CD4-positive, alpha-beta memory T cell (primary cell): Measurements from ENCODE around the gene RIPOR1. TPM values are rescaled to one million over a fixed set of nuclear protein-coding genes. Genes with fewer than 3 reads are reported as not detected.

Experiments
- CTCF ChIA-PET: fragments of 350-600 bp; sonication (Branson Sonifier 250); formaldehyde crosslinking; loops from one replicate; lab custom pipeline; 2021; ENCODE audit warnings: inconsistent platforms; ENCODE audit not compliant: partially characterized antibody; lab: Charles Lee
- POLR2A ChIA-PET: fragments of 350-600 bp; sonication (Branson Sonifier 250); formaldehyde crosslinking; loops from one replicate; lab custom pipeline; 2021; ENCODE audit not compliant: partially characterized antibody; lab: Charles Lee
- DNase-seq, 5 donors: peaks; one replicate each; pipeline versions ENCODE4 v3.0.0 to v3.0.0-alpha.2; 2020 to 2022; ENCODE audit warnings: mixed read lengths in 1 of 5
- H3K27ac ChIP-seq: one replicate; pipeline ENCODE4 v1.7.0; 2013; ENCODE audit warnings: low read depth, low read length
- H3K27me3 ChIP-seq: 2 replicates; pipeline ENCODE4 v1.7.0; 2013; ENCODE audit warnings: mild to moderate bottlenecking, low read length, moderate library complexity; ENCODE audit not compliant: insufficient read depth
- H3K36me3 ChIP-seq: 2 replicates; pipeline ENCODE4 v1.7.0; 2013; ENCODE audit warnings: mild to moderate bottlenecking, low read length, moderate library complexity; ENCODE audit not compliant: insufficient read depth
- H3K4me1 ChIP-seq: 2 replicates; pipeline ENCODE4 v1.7.0; 2013; ENCODE audit warnings: mild to moderate bottlenecking, low read length, moderate library complexity; ENCODE audit not compliant: insufficient read depth
- H3K4me3 ChIP-seq, 2 donors: one replicate each; pipeline ENCODE4 v1.7.0; 2013; ENCODE audit warnings: low read length in 2 of 2, mild to moderate bottlenecking in 1 of 2
- H3K9me3 ChIP-seq, 2 donors: one replicate each; pipeline ENCODE4 v1.7.0; 2013; ENCODE audit warnings: low read length in 2 of 2, control low read depth in 1 of 2; ENCODE audit not compliant: control insufficient read depth in 1 of 2
- H3K27ac Mint-ChIP-seq, 7 donors: one replicate each; pipeline ENCODE4 v1.8.0; 2020 to 2021; ENCODE audit warnings: mixed read lengths in 7 of 7, mild to moderate bottlenecking in 6 of 7, inconsistent platforms in 3 of 7, moderate library complexity in 3 of 7
- H3K27me3 Mint-ChIP-seq, 2 donors: one replicate each; pipeline ENCODE4 v1.8.0; 2020 to 2021; ENCODE audit warnings: mixed read lengths in 2 of 2
- H3K36me3 Mint-ChIP-seq, 2 donors: one replicate each; pipeline ENCODE4 v1.8.0; 2020 to 2021; ENCODE audit warnings: mixed read lengths in 2 of 2, inconsistent platforms in 1 of 2, mild to moderate bottlenecking in 1 of 2
- H3K4me1 Mint-ChIP-seq, 4 donors: one replicate each; pipeline ENCODE4 v1.8.0; 2020 to 2021; ENCODE audit warnings: mixed read lengths in 4 of 4, mild to moderate bottlenecking in 1 of 4
- H3K4me3 Mint-ChIP-seq, 8 donors: one replicate each; pipeline ENCODE4 v1.8.0; 2020 to 2021; ENCODE audit warnings: mixed read lengths in 8 of 8, mild to moderate bottlenecking in 7 of 8, moderate library complexity in 6 of 8, inconsistent platforms in 3 of 8
- H3K9me3 Mint-ChIP-seq, 8 donors: one replicate each; pipeline ENCODE4 v1.8.0; 2020 to 2021; ENCODE audit warnings: mixed read lengths in 8 of 8, mild to moderate bottlenecking in 5 of 8, inconsistent platforms in 3 of 8, moderate library complexity in 1 of 8
- intact Hi-C: fragments of 100-400 bp; cut with micrococcal nuclease; formaldehyde crosslinking; loops from one replicate; pipeline ENCODE4 v1.15.1; 2023
- polyA plus RNA-seq, 2 donors: library from polyadenylated mRNA; unstranded; fragments of 300-500 nt; fragmentation: Illumina TruSeq; gene quantifications; one replicate each; pipeline ENCODE4 v1.2.3, GENCODE V29; 2021
- total RNA-seq, 2 experiments: library from RNA; stranded (reverse); gene quantifications; one replicate each; pipeline ENCODE4 v1.2.3, GENCODE V29; 2021

RIPOR1 gene, protein sequence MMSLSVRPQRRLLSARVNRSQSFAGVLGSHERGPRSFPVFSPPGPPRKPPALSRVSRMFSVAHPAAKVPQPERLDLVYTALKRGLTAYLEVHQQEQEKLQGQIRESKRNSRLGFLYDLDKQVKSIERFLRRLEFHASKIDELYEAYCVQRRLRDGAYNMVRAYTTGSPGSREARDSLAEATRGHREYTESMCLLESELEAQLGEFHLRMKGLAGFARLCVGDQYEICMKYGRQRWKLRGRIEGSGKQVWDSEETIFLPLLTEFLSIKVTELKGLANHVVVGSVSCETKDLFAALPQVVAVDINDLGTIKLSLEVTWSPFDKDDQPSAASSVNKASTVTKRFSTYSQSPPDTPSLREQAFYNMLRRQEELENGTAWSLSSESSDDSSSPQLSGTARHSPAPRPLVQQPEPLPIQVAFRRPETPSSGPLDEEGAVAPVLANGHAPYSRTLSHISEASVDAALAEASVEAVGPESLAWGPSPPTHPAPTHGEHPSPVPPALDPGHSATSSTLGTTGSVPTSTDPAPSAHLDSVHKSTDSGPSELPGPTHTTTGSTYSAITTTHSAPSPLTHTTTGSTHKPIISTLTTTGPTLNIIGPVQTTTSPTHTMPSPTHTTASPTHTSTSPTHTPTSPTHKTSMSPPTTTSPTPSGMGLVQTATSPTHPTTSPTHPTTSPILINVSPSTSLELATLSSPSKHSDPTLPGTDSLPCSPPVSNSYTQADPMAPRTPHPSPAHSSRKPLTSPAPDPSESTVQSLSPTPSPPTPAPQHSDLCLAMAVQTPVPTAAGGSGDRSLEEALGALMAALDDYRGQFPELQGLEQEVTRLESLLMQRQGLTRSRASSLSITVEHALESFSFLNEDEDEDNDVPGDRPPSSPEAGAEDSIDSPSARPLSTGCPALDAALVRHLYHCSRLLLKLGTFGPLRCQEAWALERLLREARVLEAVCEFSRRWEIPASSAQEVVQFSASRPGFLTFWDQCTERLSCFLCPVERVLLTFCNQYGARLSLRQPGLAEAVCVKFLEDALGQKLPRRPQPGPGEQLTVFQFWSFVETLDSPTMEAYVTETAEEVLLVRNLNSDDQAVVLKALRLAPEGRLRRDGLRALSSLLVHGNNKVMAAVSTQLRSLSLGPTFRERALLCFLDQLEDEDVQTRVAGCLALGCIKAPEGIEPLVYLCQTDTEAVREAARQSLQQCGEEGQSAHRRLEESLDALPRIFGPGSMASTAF
- total RNA-seq (10 to 100 TPM; 46.8 to 53.8 TPM), polyA plus RNA-seq (1 to 10 TPM in 1 of 2 donors, under 1 TPM in 1; 0.75 to 7.1 TPM)

DNA sequence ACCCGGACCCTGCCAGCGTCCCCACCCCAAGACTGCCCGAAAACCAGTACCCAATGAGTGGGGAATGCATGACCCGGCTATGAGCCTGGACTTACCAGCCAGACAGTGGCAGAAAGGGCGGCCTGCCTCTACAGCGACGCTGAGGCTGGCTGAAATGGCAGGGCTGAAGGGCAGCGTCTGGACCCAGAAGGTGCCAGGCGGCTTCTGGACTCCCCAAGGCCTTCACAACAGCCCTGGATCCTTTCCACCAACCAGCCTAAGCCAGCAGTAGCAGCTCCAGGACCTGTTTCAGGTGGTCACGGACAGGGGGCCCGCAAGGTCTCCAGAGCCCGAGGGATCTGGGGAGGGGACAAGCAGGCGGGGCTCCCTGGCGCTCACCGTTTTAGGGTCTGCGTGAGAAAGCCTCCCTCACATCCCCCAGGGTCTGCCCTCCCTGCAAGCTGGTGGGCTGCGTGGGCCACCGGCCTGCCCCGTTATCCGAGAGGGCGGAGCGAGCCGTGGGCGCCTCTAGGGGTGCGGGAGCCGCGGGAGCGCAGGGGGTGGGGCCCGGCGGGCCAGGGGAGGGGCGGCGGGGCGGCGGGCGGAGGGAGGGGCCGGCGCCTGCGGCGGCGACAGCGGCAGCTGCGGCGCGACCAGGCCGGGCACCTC is at the start of gene RIPOR1:
TSS of gene RIPOR1 (plus strand) at position 608 of the 648 bp plus-strand sequence. CDS start 9,618 bp downstream, outside the sequence.
- intact Hi-C loops = no loop called here
- H3K4me3 ChIP-seq = peak within 1 kb of the TSS; percentile 36 to 50
- peaks cover 4 to 14% of the 10 kb centered on the region in 2 donors for H3K27me3 Mint-ChIP-seq

GRCh38 chr16:67480833-67481560 is 47.6 kb upstream of the RIPOR1 start, which contains the start of gene ATP6V0D1:
Gene ATP6V0D1, minus strand, starts transcription at chr16:67481157. Its CDS starts 71 bp downstream, at chr16:67481086.
- H3K27ac Mint-ChIP-seq = peak within 1 kb of the TSS; percentile 97 to 100 (median 98)
- no peaks in the 10 kb centered on the region for H3K9me3 ChIP-seq
- CTCF ChIA-PET = interaction anchor here (0.6 to 25.6 kb wide), 29 partner anchors 11 to 365 kb away, joined by 3 to 712 read pairs (median 4); partner anchors contain the start of genes ACD, C16orf86, CARMIL2 and CTCF
- H3K4me3 ChIP-seq = peak within 1 kb of the TSS; percentile 97 to 99
- H3K36me3 ChIP-seq = peaks cover 16% of the 10 kb centered on the region
- H3K36me3 Mint-ChIP-seq = peaks cover 0 to 24% of the 10 kb centered on the region in 2 donors
- peak; percentile 97 to 99 (median 98) for DNase-seq
- H3K27ac ChIP-seq = peak within 1 kb of the TSS; percentile 99
- peaks cover 43% of the 10 kb centered on the region for H3K4me1 ChIP-seq
- POLR2A ChIA-PET = interaction anchor here (0.6 to 2.9 kb wide), 33 partner anchors 9 to 604 kb away, joined by 3 to 17 read pairs (median 4); partner anchors contain the start of genes ACD, C16orf86, CARMIL2 and CTCF
- peaks cover 25 to 65% (median 44%) of the 10 kb centered on the region in 4 donors for H3K4me1 Mint-ChIP-seq
- no peaks in the 10 kb centered on the region for H3K27me3 ChIP-seq
- intact Hi-C loops = loop anchor here (1.0 to 2.0 kb wide), 6 partner anchors 14 to 325 kb away; partner anchors contain the start of genes ACD, CTCF, MATCAP1 and PARD6A
- no peaks in the 10 kb centered on the region for H3K27me3 Mint-ChIP-seq
- H3K9me3 Mint-ChIP-seq = no peaks in the 10 kb centered on the region
- peak within 1 kb of the TSS; percentile 94 to 100 (median 99) for H3K4me3 Mint-ChIP-seq

More for the DNA sequence above, at the start of gene RIPOR1:
- Histone ChIP-seq H3K27me3 (peaks cover 7% of the 10 kb centered on the region), H3K9me3 (no peaks in the 10 kb centered on the region), H3K4me1 (peaks cover 28% of the 10 kb centered on the region), H3K36me3 (no peaks in the 10 kb centered on the region), H3K27ac (no peak within 1 kb of the TSS)
- ChIA-PET CTCF (interaction anchor here (0.7 to 5.7 kb wide), 5 partner anchors 8 to 116 kb away, joined by 3 to 27 read pairs (median 3); partner anchors contain the start of gene CARMIL2), POLR2A (interaction anchor here (0.9 to 2.9 kb wide), 9 partner anchors 7 to 407 kb away, joined by 3 to 22 read pairs (median 6); partner anchors contain the start of gene CTCF)
- Mint-ChIP-seq H3K4me1 (peaks cover 4 to 46% (median 20%) of the 10 kb centered on the region in 4 donors), H3K36me3 (no peaks in the 10 kb centered on the region), H3K9me3 (no peaks in the 10 kb centered on the region), H3K27ac (peak within 1 kb of the TSS in 3 of 7 donors; percentile 42 to 84 (median 58)), H3K4me3 (peak within 1 kb of the TSS; percentile 73 to 87 (median 80))
- DNase-seq = peak in 2 of 5 donors; percentile 28 to 35

- Histone ChIP-seq H3K4me1 (peaks cover 43% of the 10 kb centered on the region), H3K27me3 (no peaks in the 10 kb centered on the region), H3K27ac (peak overlapping the region; percentile 99), H3K36me3 (peaks cover 17% of the 10 kb centered on the region), H3K4me3 (peak overlapping the region; percentile 97 to 99), H3K9me3 (no peaks in the 10 kb centered on the region)
- Mint-ChIP-seq H3K4me1 (peaks cover 22 to 60% (median 39%) of the 10 kb centered on the region in 4 donors), H3K27ac (peak overlapping the region; percentile 97 to 100 (median 98)), H3K27me3 (no peaks in the 10 kb centered on the region), H3K36me3 (peaks cover 0 to 21% of the 10 kb centered on the region in 2 donors), H3K9me3 (no peaks in the 10 kb centered on the region), H3K4me3 (peak overlapping the region; percentile 94 to 100 (median 99))
- POLR2A ChIA-PET = interaction anchor here (0.7 to 2.9 kb wide), 32 partner anchors 8 to 603 kb away, joined by 3 to 17 read pairs (median 4); partner anchors contain the start of genes ACD, C16orf86, CARMIL2 and CTCF
- intact Hi-C loops = loop anchor here (1.0 to 2.0 kb wide), 6 partner anchors 13 to 325 kb away; partner anchors contain the start of genes ACD, CTCF, MATCAP1 and PARD6A
- CTCF ChIA-PET = interaction anchor here (0.6 to 25.6 kb wide), 28 partner anchors 10 to 335 kb away, joined by 3 to 712 read pairs (median 4); partner anchors contain the start of genes ACD, C16orf86, CARMIL2 and CTCF
- peak in 4 of 5 donors; percentile 14 to 24 (median 20) for DNase-seq
These were observed 46.9 kb upstream of the RIPOR1 start for GRCh38 chr16:67481561-67482232.

GRCh38 chr16:67482233-67482924 is 46.2 kb upstream of the RIPOR1 start:
- intact Hi-C loops = no loop called here

More at GRCh38 chr16:67482233-67482924, 46.2 kb upstream of the RIPOR1 start:
- peak overlapping the region; percentile 68 to 100 (median 98) for H3K27ac Mint-ChIP-seq
- Histone ChIP-seq H3K36me3 (peaks cover 20% of the 10 kb centered on the region), H3K27ac (peak overlapping the region; percentile 99), H3K4me1 (peaks cover 41% of the 10 kb centered on the region), H3K4me3 (peak overlapping the region; percentile 97 to 99), H3K9me3 (no peaks in the 10 kb centered on the region), H3K27me3 (no peaks in the 10 kb centered on the region)
- H3K9me3 Mint-ChIP-seq = no peaks in the 10 kb centered on the region
- H3K36me3 Mint-ChIP-seq = peaks cover 0 to 24% of the 10 kb centered on the region in 2 donors
- peaks cover 18 to 57% (median 38%) of the 10 kb centered on the region in 4 donors for H3K4me1 Mint-ChIP-seq
- POLR2A ChIA-PET = interaction anchor here (0.6 to 2.9 kb wide), 10 partner anchors 14 to 452 kb away, joined by 3 to 13 read pairs (median 4); partner anchors contain the start of genes C16orf86, CTCF and ENKD1
- CTCF ChIA-PET = interaction anchor here (0.6 to 25.6 kb wide), 7 partner anchors 9 to 334 kb away, joined by 3 to 712 read pairs (median 7); partner anchors contain the start of genes C16orf86 and ENKD1
- DNase-seq = no peak
- H3K27me3 Mint-ChIP-seq = no peaks in the 10 kb centered on the region
- H3K4me3 Mint-ChIP-seq = peak overlapping the region; percentile 94 to 100 (median 99)
